AG20443 (cell line): ENCODE results near the gene MAGEB4.

Source experiments
- DNase-seq: peaks from one replicate; pipeline ENCODE4 v3.0.0; 2012; ENCODE audit warnings: low spot score, mixed read lengths

The MAGEB4 gene

DNA sequence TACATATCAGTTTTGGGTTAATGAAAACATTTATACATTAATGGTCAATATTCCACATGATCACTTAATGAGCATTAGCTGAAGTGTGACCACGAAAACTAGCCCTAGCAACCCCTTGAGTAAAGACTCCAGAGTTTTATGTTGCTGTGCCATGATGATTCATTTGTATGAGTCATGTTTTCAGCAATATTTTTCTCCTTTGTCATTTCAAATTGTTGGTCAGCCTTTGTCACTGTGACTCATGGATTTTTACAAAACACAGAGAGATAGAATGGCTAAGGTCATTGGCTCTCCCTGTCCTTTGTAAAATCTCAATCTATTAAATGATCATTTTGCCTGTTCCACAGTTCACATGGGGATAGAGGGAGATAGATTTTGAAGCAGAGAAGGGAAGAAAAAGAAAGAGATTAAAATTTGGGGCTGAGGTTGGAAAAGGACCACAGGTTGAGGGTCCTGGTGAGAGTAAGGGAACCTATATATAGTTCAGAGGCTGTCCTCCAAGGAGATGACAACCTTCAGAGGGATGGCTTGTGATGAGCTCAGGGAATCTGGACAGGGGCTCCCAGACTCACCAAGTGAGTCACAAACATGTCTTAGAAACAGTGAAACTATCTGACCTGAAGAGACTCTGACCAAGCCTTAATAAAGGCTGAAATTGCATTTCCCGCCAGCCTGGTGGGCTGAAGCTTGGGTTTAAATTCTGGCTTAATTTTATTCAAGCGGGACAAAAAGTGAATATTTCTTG is 41.8 kb downstream of the MAGEB4 start:
- peak; percentile 69 for DNase-seq
